ENCODE data around the gene S100A9. TPM values are rescaled to one million over a fixed set of nuclear protein-coding genes. Genes with fewer than 3 reads are reported as not detected.

The S100A9 gene
- total and polyA plus RNA-seq, 4 experiments from 2014 or later: 7.4 to 11.6 (median 7.8) TPM

GRCh38 chr1:153350321-153350957 is 7.2 kb upstream of the S100A9 start:
- Mint-ChIP-seq H3K9me3 (no peaks in the 10 kb centered on the region), H3K4me1 (peaks cover 12 to 18% (median 14%) of the 10 kb centered on the region in 4 donors), H3K27me3 (peaks cover 9 to 18% of the 10 kb centered on the region in 2 donors), H3K27ac (no peak overlapping the region), H3K4me3 (no peak overlapping the region), H3K36me3 (no peaks in the 10 kb centered on the region)
- ChIA-PET POLR2A (ENCODE audit: partially characterized antibody) (no interaction called here), CTCF (ENCODE audit: partially characterized antibody) (interaction anchor here (0.7 to 2.2 kb wide), 2 partner anchors 144 kb away, joined by 3 to 8 read pairs; no protein-coding TSS in a partner anchor)
- H3K9me3 ChIP-seq (ENCODE audit: control insufficient read depth in 1 of 2, low read length in 2 of 2): no peaks in the 10 kb centered on the region
- no peak overlapping the region for H3K27ac ChIP-seq (ENCODE audit: low read depth, low read length)
- intact Hi-C loops (cut with micrococcal nuclease): no loop called here
- DNase-seq: no peak
- H3K36me3 ChIP-seq (ENCODE audit: insufficient read depth, low read length): no peaks in the 10 kb centered on the region
- H3K4me3 ChIP-seq (ENCODE audit: low read length in 2 of 2): no peak overlapping the region
- H3K4me1 ChIP-seq (ENCODE audit: insufficient read depth, low read length): peaks cover 13% of the 10 kb centered on the region
- H3K27me3 ChIP-seq (ENCODE audit: insufficient read depth, low read length): no peaks in the 10 kb centered on the region

GRCh38 chr1:153352523-153352922 is 5.1 kb upstream of the S100A9 start:
- ChIA-PET POLR2A (ENCODE audit: partially characterized antibody) (no interaction called here), CTCF (ENCODE audit: partially characterized antibody) (interaction anchor here (0.5 to 3.6 kb wide), 19 partner anchors 9 to 393 kb away, joined by 3 to 64 read pairs (median 5); partner anchors contain the start of gene S100A12)
- Mint-ChIP-seq H3K36me3 (no peaks in the 10 kb centered on the region), H3K4me1 (peaks cover 4 to 20% (median 11%) of the 10 kb centered on the region in 4 donors), H3K27me3 (peaks cover 6 to 13% of the 10 kb centered on the region in 2 donors), H3K4me3 (no peak overlapping the region), H3K27ac (no peak overlapping the region), H3K9me3 (no peaks in the 10 kb centered on the region)
- Histone ChIP-seq H3K4me3 (ENCODE audit: low read length in 2 of 2) (no peak overlapping the region), H3K4me1 (ENCODE audit: insufficient read depth, low read length) (peaks cover 8% of the 10 kb centered on the region), H3K27ac (ENCODE audit: low read depth, low read length) (no peak overlapping the region), H3K9me3 (ENCODE audit: control insufficient read depth in 1 of 2, low read length in 2 of 2) (no peaks in the 10 kb centered on the region), H3K27me3 (ENCODE audit: insufficient read depth, low read length) (no peaks in the 10 kb centered on the region), H3K36me3 (ENCODE audit: insufficient read depth, low read length) (no peaks in the 10 kb centered on the region)
- peak in 4 of 5 donors; percentile 48 to 63 (median 56) for DNase-seq
- intact Hi-C loops (cut with micrococcal nuclease): loop anchor here (1.0 to 2.0 kb wide), 2 partner anchors 52 to 143 kb away; no protein-coding TSS in a partner anchor

- Mint-ChIP-seq H3K4me3 (no peak overlapping the region), H3K4me1 (peaks cover 9 to 28% (median 17%) of the 10 kb centered on the region in 4 donors), H3K27me3 (peaks cover 6 to 8% of the 10 kb centered on the region in 2 donors), H3K9me3 (no peaks in the 10 kb centered on the region), H3K36me3 (no peaks in the 10 kb centered on the region), H3K27ac (no peak overlapping the region)
- no peaks in the 10 kb centered on the region for H3K27me3 ChIP-seq (ENCODE audit: insufficient read depth, low read length)
- no peaks in the 10 kb centered on the region for H3K9me3 ChIP-seq (ENCODE audit: control insufficient read depth in 1 of 2, low read length in 2 of 2)
- no peaks in the 10 kb centered on the region for H3K36me3 ChIP-seq (ENCODE audit: insufficient read depth, low read length)
- no peak overlapping the region for H3K4me3 ChIP-seq (ENCODE audit: low read length in 2 of 2)
- intact Hi-C loops (cut with micrococcal nuclease): loop anchor here (2.0 kb wide), 1 partner anchor 51 kb away; no protein-coding TSS in a partner anchor
- H3K4me1 ChIP-seq (ENCODE audit: insufficient read depth, low read length): peaks cover 16% of the 10 kb centered on the region
- no peak for DNase-seq
- CTCF ChIA-PET (ENCODE audit: partially characterized antibody): interaction anchor here (0.7 to 3.6 kb wide), 17 partner anchors 8 to 265 kb away, joined by 3 to 64 read pairs (median 5); partner anchors contain the start of genes S100A12 and S100A5
- POLR2A ChIA-PET (ENCODE audit: partially characterized antibody): no interaction called here
- H3K27ac ChIP-seq (ENCODE audit: low read depth, low read length): no peak overlapping the region
These were observed 4.3 kb upstream of the S100A9 start for GRCh38 chr1:153353226-153353947.

GRCh38 chr1:153354515-153355193 is 3.0 kb upstream of the S100A9 start:
- no peak for DNase-seq

GRCh38 chr1:153355445-153356071 is 2.1 kb upstream of the S100A9 start:
- ChIA-PET CTCF (ENCODE audit: partially characterized antibody) (interaction anchor here (1.0 to 4.2 kb wide), 10 partner anchors 9 to 143 kb away, joined by 3 to 35 read pairs (median 3); no protein-coding TSS in a partner anchor), POLR2A (ENCODE audit: partially characterized antibody) (no interaction called here)
- Histone ChIP-seq H3K4me3 (ENCODE audit: low read length in 2 of 2) (no peak overlapping the region), H3K27me3 (ENCODE audit: insufficient read depth, low read length) (no peaks in the 10 kb centered on the region), H3K9me3 (ENCODE audit: control insufficient read depth in 1 of 2, low read length in 2 of 2) (no peaks in the 10 kb centered on the region), H3K27ac (ENCODE audit: low read depth, low read length) (no peak overlapping the region), H3K4me1 (ENCODE audit: insufficient read depth, low read length) (peaks cover 18% of the 10 kb centered on the region), H3K36me3 (ENCODE audit: insufficient read depth, low read length) (no peaks in the 10 kb centered on the region)
- H3K4me3 Mint-ChIP-seq: no peak overlapping the region
- no peaks in the 10 kb centered on the region for H3K9me3 Mint-ChIP-seq
- peaks cover 9 to 28% (median 17%) of the 10 kb centered on the region in 4 donors for H3K4me1 Mint-ChIP-seq
- H3K36me3 Mint-ChIP-seq: no peaks in the 10 kb centered on the region
- H3K27ac Mint-ChIP-seq: no peak overlapping the region
- peak in 4 of 5 donors; percentile 15 to 34 (median 22) for DNase-seq
- intact Hi-C loops (cut with micrococcal nuclease): no loop called here
- H3K27me3 Mint-ChIP-seq: peaks cover 0 to 2% of the 10 kb centered on the region in 2 donors

More at GRCh38 chr1:153354515-153355193, 3.0 kb upstream of the S100A9 start:
- Histone ChIP-seq H3K4me3 (ENCODE audit: low read length in 2 of 2) (no peak overlapping the region), H3K4me1 (ENCODE audit: insufficient read depth, low read length) (peaks cover 18% of the 10 kb centered on the region), H3K27ac (ENCODE audit: low read depth, low read length) (no peak overlapping the region), H3K36me3 (ENCODE audit: insufficient read depth, low read length) (no peaks in the 10 kb centered on the region), H3K27me3 (ENCODE audit: insufficient read depth, low read length) (no peaks in the 10 kb centered on the region), H3K9me3 (ENCODE audit: control insufficient read depth in 1 of 2, low read length in 2 of 2) (no peaks in the 10 kb centered on the region)
- Mint-ChIP-seq H3K4me3 (no peak overlapping the region), H3K4me1 (peaks cover 9 to 28% (median 17%) of the 10 kb centered on the region in 4 donors), H3K27ac (no peak overlapping the region), H3K9me3 (no peaks in the 10 kb centered on the region), H3K27me3 (peaks cover 2% of the 10 kb centered on the region in 2 donors), H3K36me3 (no peaks in the 10 kb centered on the region)
- POLR2A ChIA-PET (ENCODE audit: partially characterized antibody): no interaction called here
- CTCF ChIA-PET (ENCODE audit: partially characterized antibody): interaction anchor here (1.1 to 4.2 kb wide), 10 partner anchors 9 to 144 kb away, joined by 3 to 64 read pairs (median 6); no protein-coding TSS in a partner anchor
- intact Hi-C loops (cut with micrococcal nuclease): no loop called here

- H3K27ac ChIP-seq (ENCODE audit: low read depth, low read length): no peak overlapping the region
- H3K36me3 Mint-ChIP-seq: no peaks in the 10 kb centered on the region
- ChIA-PET POLR2A (ENCODE audit: partially characterized antibody) (no interaction called here), CTCF (ENCODE audit: partially characterized antibody) (interaction anchor here (1.0 to 4.2 kb wide), 7 partner anchors 10 to 139 kb away, joined by 3 to 35 read pairs (median 3); no protein-coding TSS in a partner anchor)
- no peaks in the 10 kb centered on the region for H3K36me3 ChIP-seq (ENCODE audit: insufficient read depth, low read length)
- H3K27me3 Mint-ChIP-seq: peaks cover 0 to 2% of the 10 kb centered on the region in 2 donors
- no peaks in the 10 kb centered on the region for H3K9me3 ChIP-seq (ENCODE audit: control insufficient read depth in 1 of 2, low read length in 2 of 2)
- intact Hi-C loops (cut with micrococcal nuclease): no loop called here
- H3K4me1 ChIP-seq (ENCODE audit: insufficient read depth, low read length): peaks cover 18% of the 10 kb centered on the region
- peak overlapping the region in 4 of 7 donors; percentile 9 to 51 (median 16) for H3K27ac Mint-ChIP-seq
- peaks cover 9 to 28% (median 17%) of the 10 kb centered on the region in 4 donors for H3K4me1 Mint-ChIP-seq
- no peak for DNase-seq
- H3K27me3 ChIP-seq (ENCODE audit: insufficient read depth, low read length): no peaks in the 10 kb centered on the region
- H3K4me3 Mint-ChIP-seq: peak overlapping the region in 2 of 8 donors; percentile 2 to 5
- H3K9me3 Mint-ChIP-seq: no peaks in the 10 kb centered on the region
- H3K4me3 ChIP-seq (ENCODE audit: low read length in 2 of 2): no peak overlapping the region
These were observed 1.1 kb upstream of the S100A9 start for GRCh38 chr1:153356392-153357075.

All from CD4-positive, alpha-beta memory T cell (primary cell).